GM20000 (cell line): ENCODE measurements around the gene GAS1.

Experiments
- DNase-seq: peaks from one replicate; pipeline ENCODE4 v3.0.0; 2012; ENCODE audit warnings: low spot score
- CTCF ChIP-seq: IDR thresholded peaks from 2 replicates; pipeline ENCODE4 v1.5.1; 2012; ENCODE audit warnings: mild to moderate bottlenecking, control low read depth; ENCODE audit errors: extremely low read depth, missing control alignments

The GAS1 gene

DNA sequence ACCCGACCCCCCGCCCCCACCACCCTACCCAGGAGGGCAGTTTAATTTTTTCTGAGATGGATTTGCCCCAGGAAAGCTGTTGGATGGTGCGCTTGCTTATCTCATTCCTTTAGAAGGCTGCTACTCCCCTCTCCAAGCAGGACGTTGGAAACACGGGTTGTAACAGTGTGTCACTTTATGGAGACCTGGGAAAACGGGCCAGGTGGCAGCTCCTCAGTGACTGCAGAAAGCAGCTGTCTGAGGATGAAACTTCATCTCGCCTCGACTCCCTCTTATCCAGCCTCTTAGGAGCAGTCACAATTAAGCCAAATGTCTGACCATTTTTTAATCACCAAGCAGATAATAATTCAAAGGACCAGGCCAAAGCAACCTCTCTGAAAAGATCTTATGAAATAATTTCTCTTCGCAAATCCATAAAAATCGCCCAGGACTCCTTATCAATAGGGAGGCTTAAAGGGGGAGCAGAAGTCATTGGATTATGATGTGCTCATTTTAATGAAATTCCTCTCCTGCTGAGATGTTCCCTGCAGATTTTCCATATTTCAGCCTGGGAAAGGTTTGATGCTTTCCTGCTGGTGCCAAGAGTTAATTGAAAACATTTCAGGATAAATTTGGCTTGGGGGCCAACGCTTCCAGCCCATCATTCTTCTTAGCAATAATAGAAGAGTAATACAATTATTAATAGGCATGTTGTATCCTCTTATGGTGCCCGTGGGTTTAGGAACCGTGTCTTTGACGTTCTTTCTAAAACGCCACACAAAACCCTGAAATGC lies 26.0 kb downstream of the GAS1 start:
- no peak for DNase-seq

GRCh38 chr9:86918556-86918955 lies 28.8 kb downstream of the GAS1 start:
- TF ChIP-seq CTCF: no peak
- no peak for DNase-seq

More for the DNA sequence above, 26.0 kb downstream of the GAS1 start:
- TF ChIP-seq CTCF: no peak

DNA sequence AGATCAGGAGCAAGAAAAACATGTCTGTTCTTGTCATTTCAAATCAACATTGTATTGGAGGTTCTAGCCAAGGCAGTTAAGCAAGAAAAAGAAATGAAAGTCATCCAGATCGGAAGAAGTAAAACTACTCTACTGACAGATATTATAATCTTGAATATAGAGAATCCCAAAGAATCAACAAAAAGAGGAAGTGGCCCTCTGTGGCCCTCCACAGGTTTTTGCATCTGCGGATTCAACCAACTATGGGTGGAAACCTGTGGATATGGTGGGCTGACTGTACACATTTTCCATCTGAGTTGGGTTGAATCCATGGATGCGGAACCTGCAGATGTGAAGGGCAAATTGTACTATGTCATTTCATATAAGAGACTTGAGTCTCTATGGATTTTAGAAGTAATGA lies 35.1 kb downstream of the GAS1 start:
- DNase-seq: no peak
- no peak for TF ChIP-seq CTCF

GRCh38 chr9:86909388-86909787 lies 37.9 kb downstream of the GAS1 start:
- TF ChIP-seq CTCF: no peak

GRCh38 chr9:86908261-86908660 lies 39.0 kb downstream of the GAS1 start:
- no peak for TF ChIP-seq CTCF
- no peak for DNase-seq

More at GRCh38 chr9:86909388-86909787, 37.9 kb downstream of the GAS1 start:
- DNase-seq: no peak

DNA sequence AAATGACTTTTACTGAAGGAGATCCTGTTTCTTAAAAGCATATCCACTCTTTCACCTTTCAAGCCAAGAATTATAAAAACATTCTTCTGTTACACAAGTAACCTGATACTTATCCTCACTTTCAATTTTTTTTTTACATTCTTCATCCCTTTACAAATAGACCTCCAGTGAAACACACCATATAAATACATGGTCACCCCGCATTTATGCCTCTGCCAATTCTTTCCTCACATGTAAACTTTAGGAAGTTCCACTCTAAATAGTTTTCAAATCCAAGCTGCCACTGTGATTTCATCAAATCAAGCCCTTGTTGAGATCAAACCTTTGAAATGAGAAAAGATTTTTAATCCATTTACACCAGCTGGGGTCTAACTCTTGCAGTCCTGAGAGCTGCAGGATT lies 40.0 kb downstream of the GAS1 start:
- TF ChIP-seq CTCF: no peak
- no peak for DNase-seq

DNA sequence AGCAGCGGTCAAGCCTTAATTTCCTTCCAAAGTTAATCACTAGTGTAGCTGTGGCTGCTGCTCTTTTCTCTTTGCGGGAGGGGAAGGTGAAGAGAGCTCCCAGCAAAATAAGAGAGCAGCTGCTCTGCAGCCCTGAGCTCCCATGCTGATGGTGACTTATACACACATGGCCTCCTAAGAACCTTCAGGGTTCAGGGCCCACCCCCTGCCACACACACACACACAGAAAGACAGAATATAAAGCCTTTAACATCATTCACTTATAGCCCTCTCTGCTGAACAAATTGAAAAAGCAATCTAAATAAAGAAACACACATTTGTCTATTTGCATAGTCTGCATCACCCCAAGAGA lies 43.6 kb downstream of the GAS1 start:
- DNase-seq: no peak
- TF ChIP-seq CTCF: no peak
